ENCODE measurements around the gene PAPOLG.

Gene PAPOLG

DNA sequence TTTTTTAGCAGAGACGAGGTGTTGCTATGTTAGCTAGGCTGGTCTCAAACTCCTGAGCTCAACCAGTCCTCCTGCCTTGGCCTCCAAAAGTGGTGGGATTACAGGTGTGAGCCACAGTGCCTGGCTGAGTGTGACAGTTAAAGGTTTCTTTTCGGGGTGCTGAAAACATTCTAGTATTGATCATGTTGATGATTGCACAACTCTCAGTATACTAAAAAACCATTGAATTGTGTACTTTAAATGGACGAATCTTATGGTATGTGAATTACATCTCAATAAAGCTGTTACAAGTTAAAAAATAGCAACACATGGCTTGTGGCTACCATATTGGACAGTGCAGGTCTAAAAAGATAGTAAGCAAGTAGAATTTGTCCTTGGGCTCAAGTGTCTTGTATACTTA is 22.3 kb downstream of the PAPOLG start:
- TF ChIP-seq, protein P1, sequence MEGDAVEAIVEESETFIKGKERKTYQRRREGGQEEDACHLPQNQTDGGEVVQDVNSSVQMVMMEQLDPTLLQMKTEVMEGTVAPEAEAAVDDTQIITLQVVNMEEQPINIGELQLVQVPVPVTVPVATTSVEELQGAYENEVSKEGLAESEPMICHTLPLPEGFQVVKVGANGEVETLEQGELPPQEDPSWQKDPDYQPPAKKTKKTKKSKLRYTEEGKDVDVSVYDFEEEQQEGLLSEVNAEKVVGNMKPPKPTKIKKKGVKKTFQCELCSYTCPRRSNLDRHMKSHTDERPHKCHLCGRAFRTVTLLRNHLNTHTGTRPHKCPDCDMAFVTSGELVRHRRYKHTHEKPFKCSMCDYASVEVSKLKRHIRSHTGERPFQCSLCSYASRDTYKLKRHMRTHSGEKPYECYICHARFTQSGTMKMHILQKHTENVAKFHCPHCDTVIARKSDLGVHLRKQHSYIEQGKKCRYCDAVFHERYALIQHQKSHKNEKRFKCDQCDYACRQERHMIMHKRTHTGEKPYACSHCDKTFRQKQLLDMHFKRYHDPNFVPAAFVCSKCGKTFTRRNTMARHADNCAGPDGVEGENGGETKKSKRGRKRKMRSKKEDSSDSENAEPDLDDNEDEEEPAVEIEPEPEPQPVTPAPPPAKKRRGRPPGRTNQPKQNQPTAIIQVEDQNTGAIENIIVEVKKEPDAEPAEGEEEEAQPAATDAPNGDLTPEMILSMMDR (IDR thresholded peaks at IDR 0.05) = no peak

DNA sequence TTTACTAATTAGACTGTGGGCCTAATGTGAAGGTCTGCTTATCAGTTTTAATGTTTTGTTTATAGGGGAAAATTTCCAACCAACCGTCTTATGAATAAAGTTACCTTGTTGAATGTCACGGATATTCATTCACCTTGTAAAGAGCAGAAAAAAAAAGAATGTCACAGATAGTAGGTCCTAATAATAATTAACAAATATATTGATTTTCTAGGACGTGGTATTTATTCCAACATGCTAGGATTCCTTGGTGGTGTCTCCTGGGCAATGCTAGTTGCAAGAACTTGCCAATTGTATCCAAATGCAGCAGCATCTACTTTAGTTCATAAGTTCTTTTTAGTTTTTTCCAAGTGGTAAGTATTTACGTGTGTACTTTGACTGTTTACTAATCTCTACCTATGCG is 23.4 kb downstream of the PAPOLG start:
- TF ChIP-seq, protein P1 (IDR thresholded peaks at IDR 0.05) = no peak

DNA sequence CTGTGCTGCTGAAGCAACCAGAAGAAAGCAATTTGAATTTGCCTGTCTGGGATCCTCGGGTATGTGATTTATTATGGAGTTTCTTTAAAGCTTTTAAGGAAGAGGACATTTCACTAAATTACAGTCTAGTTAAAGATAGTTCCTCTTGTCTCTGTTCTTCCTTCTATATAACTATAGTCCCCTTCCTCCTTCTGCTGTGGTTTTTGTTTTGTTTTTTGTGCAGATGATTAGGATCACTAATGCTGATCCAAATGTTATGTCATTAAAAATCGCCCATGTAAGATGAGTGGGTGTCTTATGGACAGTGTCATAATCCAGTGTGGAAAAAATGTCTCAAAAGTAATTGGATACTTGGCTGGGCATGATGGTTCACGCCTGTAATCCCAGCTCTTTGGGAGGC is 24.7 kb downstream of the PAPOLG start:
- TF ChIP-seq, protein P1 (IDR thresholded peaks at IDR 0.05) = no peak

DNA sequence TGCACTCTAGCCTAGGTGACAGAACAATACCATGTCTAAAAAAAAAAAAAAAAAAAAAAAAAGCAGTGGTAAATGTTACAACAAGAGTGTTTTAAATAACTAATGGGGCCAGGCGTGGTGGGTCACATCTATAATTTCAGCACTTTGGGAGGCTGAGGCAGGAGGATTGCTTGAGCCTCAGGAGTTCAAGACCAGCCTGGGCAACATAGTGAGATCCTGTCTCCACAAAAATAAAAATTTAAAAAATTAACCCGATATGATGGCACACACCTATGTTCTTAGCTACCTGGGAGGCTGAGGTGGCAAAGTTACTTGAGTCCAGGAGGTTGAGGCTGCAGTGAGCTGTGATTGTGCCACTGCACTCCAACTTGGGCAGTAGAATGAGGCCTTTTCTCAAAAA is 37.1 kb downstream of the PAPOLG start:
- TF ChIP-seq, protein P1 (IDR thresholded peaks at IDR 0.05) = no peak

DNA sequence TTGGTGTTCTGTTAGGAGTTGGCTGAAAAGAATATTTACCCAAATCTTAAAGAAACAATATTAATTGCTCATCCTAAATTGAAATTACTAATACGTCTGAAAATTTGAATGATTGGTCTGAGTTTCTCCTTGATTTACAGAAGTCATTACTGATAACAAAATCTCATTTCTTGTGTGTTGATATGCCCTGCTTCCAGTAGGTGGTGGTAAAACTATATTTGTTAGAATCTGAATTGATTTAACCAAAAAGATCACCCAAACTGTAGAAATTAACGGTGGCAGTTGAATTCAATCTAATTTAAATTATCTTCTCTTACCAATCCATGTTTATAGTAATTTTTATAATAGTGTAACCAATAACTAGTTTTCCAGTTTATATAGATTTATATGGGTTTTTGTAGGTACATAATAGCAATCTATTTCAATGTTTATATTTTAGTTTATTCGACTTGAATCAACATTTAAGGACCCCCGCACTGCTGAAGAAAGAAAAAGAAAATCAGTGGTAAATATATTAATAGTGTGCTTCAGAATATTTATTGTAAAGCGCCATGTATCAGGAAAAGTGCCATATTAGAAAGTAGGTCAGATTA is 38.3 kb downstream of the PAPOLG start:
- TF ChIP-seq, protein P1 (IDR thresholded peaks at IDR 0.05) = peak; percentile 47

DNA sequence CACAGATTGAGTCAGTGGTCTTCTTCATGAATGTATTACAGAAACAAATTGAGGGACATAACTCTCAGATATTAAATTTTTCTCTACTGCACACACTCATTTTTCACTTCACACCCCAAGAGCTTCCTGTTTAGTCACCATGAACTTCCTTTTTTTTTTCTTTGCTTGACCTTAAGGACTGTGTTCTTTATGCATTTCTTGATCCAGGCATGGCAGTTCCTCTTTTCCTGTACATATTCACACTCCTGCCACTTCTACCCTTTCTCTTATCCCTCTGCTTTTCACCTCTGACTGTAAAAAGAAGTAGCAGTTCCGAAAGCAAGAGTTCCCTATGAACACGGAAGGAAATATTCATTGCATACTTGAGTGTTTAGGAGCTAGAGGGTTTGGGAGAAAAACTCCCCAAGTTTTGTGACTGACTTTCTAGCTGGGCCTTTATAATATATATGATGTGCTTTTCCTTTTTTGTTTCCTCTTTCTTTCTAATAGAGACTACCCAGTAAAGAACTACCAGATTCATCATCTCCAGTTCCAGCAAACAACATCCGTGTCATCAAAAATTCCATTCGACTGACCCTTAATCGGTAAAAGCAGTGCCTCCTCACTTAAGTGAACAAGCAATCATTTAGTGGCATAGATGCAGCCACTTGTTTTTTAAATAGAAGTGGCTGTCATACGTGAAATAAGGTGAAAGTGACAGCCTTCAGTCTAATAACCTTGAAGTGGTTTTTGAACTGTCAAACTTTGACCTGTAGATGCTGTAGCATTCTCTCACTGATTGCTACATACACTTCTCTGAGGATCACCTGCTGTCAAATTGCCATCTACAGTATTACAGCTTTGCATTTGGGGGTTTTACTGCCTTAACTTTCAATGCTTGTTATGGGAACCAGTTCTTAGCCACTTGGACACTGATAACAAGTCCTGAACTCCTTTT is 40.8 kb downstream of the PAPOLG start:
- TF ChIP-seq, protein P1 (IDR thresholded peaks at IDR 0.05) = no peak

DNA sequence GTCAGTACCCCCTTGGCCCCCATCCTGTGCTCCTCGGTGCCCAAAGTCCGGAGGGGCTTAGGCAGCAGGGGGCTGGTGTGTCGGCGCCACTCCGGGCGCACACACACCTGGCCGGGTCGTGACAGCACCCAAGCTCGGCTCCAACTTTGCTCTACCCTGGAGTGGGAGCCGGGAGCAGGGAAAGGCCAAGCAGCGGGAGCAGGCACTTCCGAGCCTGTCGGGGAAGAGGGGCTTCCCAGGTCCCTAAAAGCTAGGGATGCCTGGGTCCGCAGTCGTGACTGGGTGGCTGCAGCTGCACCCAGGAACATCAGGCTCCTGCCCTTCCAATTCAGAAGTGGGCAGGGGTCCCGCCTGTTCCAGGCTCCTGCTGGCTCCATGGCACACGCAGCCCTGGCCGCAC is 48.4 kb downstream of the PAPOLG start:
- TF ChIP-seq, protein P1 (IDR thresholded peaks at IDR 0.05) = no peak

Data from LNCAP (cell line).